ENCODE results near the gene SLC27A5.
"Not testable (repeated sequence)": the region's sequence is repeated elsewhere in the genome, so short reads cannot be mapped to it uniquely, and the experiment has no call there.

The SLC27A5 gene

DNA sequence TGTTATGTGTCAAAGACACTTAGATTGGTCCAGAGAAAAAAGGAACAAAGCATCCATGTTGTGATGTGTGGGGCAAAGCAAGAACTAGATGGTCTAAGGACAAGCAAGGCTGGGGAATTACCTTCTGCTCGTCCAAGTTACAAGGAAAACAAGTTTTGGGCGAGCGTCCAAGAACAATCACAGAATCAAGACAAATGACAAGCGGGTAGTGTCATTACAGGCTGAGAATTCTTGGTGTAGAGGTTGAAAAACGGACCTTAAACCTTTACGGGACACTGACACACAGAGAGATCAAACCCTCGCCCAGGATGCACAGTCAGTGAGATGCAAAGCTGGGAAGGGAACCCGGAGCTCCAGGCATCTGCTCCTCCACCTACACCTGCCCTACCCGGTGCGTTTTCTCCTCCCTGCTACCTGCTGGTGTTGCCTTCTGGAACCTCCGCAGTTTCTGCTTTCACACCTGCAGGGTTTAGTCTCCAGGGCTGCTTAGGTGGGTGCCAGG, 60.9 kb downstream of the SLC27A5 start:
- H3K9me3 ChIP-seq = peaks cover 3% of the 10 kb centered on the region; the same call in 1 of the 2 replicates
- no peak for DNase-seq
- TF ChIP-seq, protein P1, sequence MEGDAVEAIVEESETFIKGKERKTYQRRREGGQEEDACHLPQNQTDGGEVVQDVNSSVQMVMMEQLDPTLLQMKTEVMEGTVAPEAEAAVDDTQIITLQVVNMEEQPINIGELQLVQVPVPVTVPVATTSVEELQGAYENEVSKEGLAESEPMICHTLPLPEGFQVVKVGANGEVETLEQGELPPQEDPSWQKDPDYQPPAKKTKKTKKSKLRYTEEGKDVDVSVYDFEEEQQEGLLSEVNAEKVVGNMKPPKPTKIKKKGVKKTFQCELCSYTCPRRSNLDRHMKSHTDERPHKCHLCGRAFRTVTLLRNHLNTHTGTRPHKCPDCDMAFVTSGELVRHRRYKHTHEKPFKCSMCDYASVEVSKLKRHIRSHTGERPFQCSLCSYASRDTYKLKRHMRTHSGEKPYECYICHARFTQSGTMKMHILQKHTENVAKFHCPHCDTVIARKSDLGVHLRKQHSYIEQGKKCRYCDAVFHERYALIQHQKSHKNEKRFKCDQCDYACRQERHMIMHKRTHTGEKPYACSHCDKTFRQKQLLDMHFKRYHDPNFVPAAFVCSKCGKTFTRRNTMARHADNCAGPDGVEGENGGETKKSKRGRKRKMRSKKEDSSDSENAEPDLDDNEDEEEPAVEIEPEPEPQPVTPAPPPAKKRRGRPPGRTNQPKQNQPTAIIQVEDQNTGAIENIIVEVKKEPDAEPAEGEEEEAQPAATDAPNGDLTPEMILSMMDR (IDR thresholded peaks at IDR 0.05; ENCODE audit: low read depth, low read length) = no peak

DNA sequence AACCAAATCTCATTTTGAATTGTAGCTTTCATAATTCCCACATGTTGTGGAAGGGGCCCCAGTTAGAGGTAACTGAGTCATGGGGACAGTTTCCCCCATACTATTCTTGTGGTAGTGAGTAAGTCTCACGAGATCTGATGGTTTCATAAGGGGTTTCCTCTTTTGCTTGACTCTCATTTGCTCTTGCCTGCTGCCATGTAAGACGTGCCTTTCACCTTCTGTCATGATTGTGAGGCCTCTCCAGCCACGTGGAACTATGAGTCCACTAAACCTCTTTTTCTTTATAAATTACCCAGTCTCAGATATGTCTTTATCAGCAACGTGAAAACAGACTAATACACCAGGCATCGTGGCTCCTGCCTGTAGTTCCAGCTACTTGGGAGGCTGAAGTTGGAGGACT, 61.8 kb downstream of the SLC27A5 start:
- DNase-seq; H3K36me3 ChIP-seq; H3K9me3 ChIP-seq; H3K4me3 ChIP-seq (ENCODE audit: low read depth, low read length); H3K27me3 ChIP-seq; H3K4me1 ChIP-seq: not testable (repeated sequence)

More for the DNA sequence above, 60.9 kb downstream of the SLC27A5 start:
- no peaks in the 10 kb centered on the region for H3K36me3 ChIP-seq
- no peaks in the 10 kb centered on the region for H3K4me1 ChIP-seq
- peaks cover 3% of the 10 kb centered on the region; the same call in 1 of the 2 replicates for H3K27me3 ChIP-seq
- H3K4me3 ChIP-seq (ENCODE audit: low read depth, low read length) = peak overlapping the region; percentile 64

GRCh38 chr19:58448860-58449259, 62.9 kb downstream of the SLC27A5 start:
- not testable (repeated sequence) for H3K4me1 ChIP-seq; H3K4me3 ChIP-seq (ENCODE audit: low read depth, low read length); DNase-seq; H3K27me3 ChIP-seq; H3K36me3 ChIP-seq; H3K9me3 ChIP-seq

Measured in BE2C (cell line).